ENCODE measurements around the gene MICAL3. TPM values are rescaled to one million over a fixed set of nuclear protein-coding genes. Genes with fewer than 3 reads are reported as not detected.
A peak's percentile ranks its signal among the peaks of the same experiment; 100 is the strongest.

MICAL3 gene
- total and polyA plus RNA-seq, 9 of the 15 experiments (the other 6 are each of a cell fraction or from before 2014, with no cell fraction given) = 0.53 to 32.1 (median 12.3) TPM

GRCh38 chr22:17891481-17892167, 132.7 kb downstream of the MICAL3 start (continued):
- TF ChIP-seq RB1 (IDR thresholded peaks at IDR 0.05; ENCODE audit: low read depth) = 0 out of 2 replicates have a peak, but pooled peaks have one; percentile 34
- TF ChIP-seq BRD9 (IDR thresholded peaks at IDR 0.05; ENCODE audit: low read depth, partially characterized antibody) = no peak
- no peak for TF ChIP-seq DIDO1 (tag; IDR thresholded peaks at IDR 0.05; ENCODE audit: low read depth)
- peak; percentile 79 for TF ChIP-seq CTCFL (IDR thresholded peaks at IDR 0.05; ENCODE audit: borderline replicate concordance, insufficient read depth, low read depth, low read length, poor library complexity, severe bottlenecking)
- TF ChIP-seq SMC3 (conservative IDR thresholded peaks at IDR 0.05; ENCODE audit: insufficient read depth, low read depth, low read length) = peak; percentile 60
- TF ChIP-seq CREB3L1 (IDR thresholded peaks at IDR 0.05; ENCODE audit: borderline replicate concordance, low read depth) = no peak
- no peak for TF ChIP-seq NBN (IDR thresholded peaks at IDR 0.05; ENCODE audit: low read depth)

All from K562 (cell line).